Measurements from ENCODE around the gene ODAD2. TPM values are rescaled to one million over a fixed set of nuclear protein-coding genes. Genes with fewer than 3 reads are reported as not detected.

The ODAD2 gene
- total RNA-seq, 2 experiments from 2014 or later: not detected

GRCh38 chr10:27884185-27884641, 114.7 kb downstream of the ODAD2 start:
- no peak for ATAC-seq (ENCODE audit: poor library complexity)
- H3K27ac Mint-ChIP-seq: no peak overlapping the region
- peaks cover 5% of the 10 kb centered on the region for H3K9me3 Mint-ChIP-seq
- POLR2A ChIA-PET: no interaction called here
- DNase-seq: no peak
- H3K27ac ChIP-seq (ENCODE audit: low read depth in 1 of 2, low read length in 2 of 2): no peak overlapping the region
- H3K36me3 Mint-ChIP-seq (ENCODE audit: low read depth): no peaks in the 10 kb centered on the region
- TF ChIP-seq, protein P1, sequence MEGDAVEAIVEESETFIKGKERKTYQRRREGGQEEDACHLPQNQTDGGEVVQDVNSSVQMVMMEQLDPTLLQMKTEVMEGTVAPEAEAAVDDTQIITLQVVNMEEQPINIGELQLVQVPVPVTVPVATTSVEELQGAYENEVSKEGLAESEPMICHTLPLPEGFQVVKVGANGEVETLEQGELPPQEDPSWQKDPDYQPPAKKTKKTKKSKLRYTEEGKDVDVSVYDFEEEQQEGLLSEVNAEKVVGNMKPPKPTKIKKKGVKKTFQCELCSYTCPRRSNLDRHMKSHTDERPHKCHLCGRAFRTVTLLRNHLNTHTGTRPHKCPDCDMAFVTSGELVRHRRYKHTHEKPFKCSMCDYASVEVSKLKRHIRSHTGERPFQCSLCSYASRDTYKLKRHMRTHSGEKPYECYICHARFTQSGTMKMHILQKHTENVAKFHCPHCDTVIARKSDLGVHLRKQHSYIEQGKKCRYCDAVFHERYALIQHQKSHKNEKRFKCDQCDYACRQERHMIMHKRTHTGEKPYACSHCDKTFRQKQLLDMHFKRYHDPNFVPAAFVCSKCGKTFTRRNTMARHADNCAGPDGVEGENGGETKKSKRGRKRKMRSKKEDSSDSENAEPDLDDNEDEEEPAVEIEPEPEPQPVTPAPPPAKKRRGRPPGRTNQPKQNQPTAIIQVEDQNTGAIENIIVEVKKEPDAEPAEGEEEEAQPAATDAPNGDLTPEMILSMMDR (IDR thresholded peaks at IDR 0.05): no peak
- no peak overlapping the region for H3K4me3 Mint-ChIP-seq
- no peaks in the 10 kb centered on the region for H3K36me3 ChIP-seq (ENCODE audit: insufficient read depth, low read length)
- H3K27me3 ChIP-seq (ENCODE audit: control insufficient read depth in 1 of 2, insufficient read depth in 2 of 2, low read length in 2 of 2): no peaks in the 10 kb centered on the region
- intact Hi-C loops (cut with DNase I, micrococcal nuclease): no loop called here
- CTCF ChIA-PET: no interaction called here
- H3K9me3 ChIP-seq (ENCODE audit: control insufficient read depth in 1 of 2, insufficient read depth in 1 of 2, low read length in 2 of 2): peaks cover 0 to 4% of the 10 kb centered on the region in 2 experiments
- no peaks in the 10 kb centered on the region for H3K27me3 Mint-ChIP-seq
- no peak overlapping the region for H3K4me3 ChIP-seq (ENCODE audit: low read length)
- H3K4me1 Mint-ChIP-seq (ENCODE audit: low read depth): no peaks in the 10 kb centered on the region
- no peaks in the 10 kb centered on the region for H3K4me1 ChIP-seq (ENCODE audit: insufficient read depth, low read length)

DNA sequence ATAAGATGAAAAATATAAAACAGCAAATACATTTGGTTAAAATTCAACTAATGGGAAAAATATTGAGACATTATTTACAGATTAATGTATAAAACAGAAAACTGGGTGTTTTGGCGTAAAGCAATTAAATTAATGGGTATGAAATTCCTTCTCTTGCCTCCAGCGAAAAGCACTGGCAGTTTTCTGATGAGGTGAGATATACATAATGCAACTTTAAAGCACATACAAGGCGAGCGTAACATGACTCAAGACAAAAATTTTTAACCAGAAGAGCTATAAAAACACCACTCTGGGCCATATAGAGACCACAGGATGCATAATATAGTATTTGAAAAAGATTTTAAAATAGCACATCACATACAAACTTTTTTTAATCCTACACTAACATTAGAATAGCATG, 120.6 kb downstream of the ODAD2 start:
- H3K27me3 ChIP-seq (ENCODE audit: control insufficient read depth in 1 of 2, insufficient read depth in 2 of 2, low read length in 2 of 2): no peaks in the 10 kb centered on the region
- intact Hi-C loops (cut with DNase I, micrococcal nuclease): no loop called here
- Mint-ChIP-seq H3K4me1 (ENCODE audit: low read depth) (no peaks in the 10 kb centered on the region), H3K27me3 (peaks cover 18% of the 10 kb centered on the region), H3K36me3 (ENCODE audit: low read depth) (no peaks in the 10 kb centered on the region), H3K4me3 (no peak overlapping the region), H3K9me3 (no peaks in the 10 kb centered on the region), H3K27ac (no peak overlapping the region)
- TF ChIP-seq, protein P1 (IDR thresholded peaks at IDR 0.05): no peak
- no peak overlapping the region for H3K4me3 ChIP-seq (ENCODE audit: low read length)
- H3K27ac ChIP-seq (ENCODE audit: low read depth in 1 of 2, low read length in 2 of 2): no peak overlapping the region
- POLR2A ChIA-PET: no interaction called here
- CTCF ChIA-PET: no interaction called here
- ATAC-seq (ENCODE audit: poor library complexity) (no peak), DNase-seq (no peak)
- H3K36me3 ChIP-seq (ENCODE audit: insufficient read depth, low read length): no peaks in the 10 kb centered on the region
- H3K4me1 ChIP-seq (ENCODE audit: insufficient read depth, low read length): no peaks in the 10 kb centered on the region
- peaks cover 0 to 4% of the 10 kb centered on the region in 2 experiments for H3K9me3 ChIP-seq (ENCODE audit: control insufficient read depth in 1 of 2, insufficient read depth in 1 of 2, low read length in 2 of 2)

GRCh38 chr10:27865221-27865635, 133.7 kb downstream of the ODAD2 start:
- Histone ChIP-seq H3K27ac (ENCODE audit: low read depth in 1 of 2, low read length in 2 of 2) (no peak overlapping the region), H3K27me3 (ENCODE audit: control insufficient read depth in 1 of 2, insufficient read depth in 2 of 2, low read length in 2 of 2) (peaks cover 0 to 3% of the 10 kb centered on the region in 2 experiments), H3K36me3 (ENCODE audit: insufficient read depth, low read length) (no peaks in the 10 kb centered on the region), H3K9me3 (ENCODE audit: control insufficient read depth in 1 of 2, insufficient read depth in 1 of 2, low read length in 2 of 2) (no peaks in the 10 kb centered on the region), H3K4me1 (ENCODE audit: insufficient read depth, low read length) (no peaks in the 10 kb centered on the region), H3K4me3 (ENCODE audit: low read length) (no peak overlapping the region)
- intact Hi-C loops (cut with DNase I, micrococcal nuclease): no loop called here
- Mint-ChIP-seq H3K4me1 (ENCODE audit: low read depth) (no peaks in the 10 kb centered on the region), H3K4me3 (no peak overlapping the region), H3K27ac (no peak overlapping the region), H3K27me3 (peaks cover 14% of the 10 kb centered on the region), H3K36me3 (ENCODE audit: low read depth) (no peaks in the 10 kb centered on the region), H3K9me3 (peaks cover 2% of the 10 kb centered on the region)
- ATAC-seq (ENCODE audit: poor library complexity) (no peak), DNase-seq (no peak)
- TF ChIP-seq, protein P1 (IDR thresholded peaks at IDR 0.05): no peak
- ChIA-PET POLR2A (no interaction called here), CTCF (no interaction called here)

Measured in CD4-positive, alpha-beta T cell (primary cell).